GM12878 (cell line): ENCODE results near the gene PSMF1. TPM values are rescaled to one million over a fixed set of nuclear protein-coding genes. Genes with fewer than 3 reads are reported as not detected.

ENCODE experiments used
- ATAC-seq: fragments of 200-7000 bp; cut with Tn5 transposase; 3 replicates; pipeline ENCODE4 v1.9.1; 2020; ENCODE audit warnings: mild to moderate bottlenecking, moderate library complexity
- BruUV-seq: library from RNA; stranded (reverse); fragments of 400-500 nt; replicated peaks from 2 replicates; lab custom pipeline; 2021; lab: Mats Ljungman, UMichigan
- CTCF ChIA-PET: fragments of 300-600 bp; sonication (Branson Sonifier 250); formaldehyde crosslinking; extraction: SDS; loops from one replicate; lab custom pipeline; 2021; ENCODE audit warnings: inconsistent platforms; lab: Yijun Ruan, JAX
- POLR2A ChIA-PET: fragments of 350-600 bp; formaldehyde crosslinking; extraction: SDS; loops from one replicate; lab custom pipeline; 2021; ENCODE audit warnings: inconsistent platforms; lab: Charles Lee
- RAD21 ChIA-PET: fragments of 300-600 bp; sonication (Branson Sonifier 250); formaldehyde crosslinking; loops from one replicate; lab custom pipeline; 2023; ENCODE audit warnings: antibody characterized with exemption; ENCODE audit not compliant: unreplicated experiment; lab: Charles Lee
- SMC1A ChIA-PET: fragments of 300-600 bp; sonication (Branson Sonifier 250); formaldehyde crosslinking; loops from one replicate; lab custom pipeline; 2023; ENCODE audit not compliant: unreplicated experiment, uncharacterized antibody; lab: Charles Lee
- DNase-seq: peaks from one replicate; pipeline ENCODE4 v3.0.0-alpha.2; 2011; ENCODE audit warnings: low read depth, low spot score
- FAIRE-seq: peaks from 3 replicates; lab custom pipeline; 2011; peaks lifted over from hg19 to GRCh38; lab: Jason Lieb, UNC
- H2AFZ ChIP-seq: 2 replicates; pipeline ENCODE4 v1.6.0; 2011; ENCODE audit warnings: low read depth, low read length, control low read depth; ENCODE audit not compliant: control insufficient read depth
- H3K27ac ChIP-seq: 2 replicates; pipeline ENCODE4 v1.5.1; 2011; ENCODE audit warnings: control low read depth; ENCODE audit not compliant: control insufficient read depth, insufficient read depth
- H3K27me3 ChIP-seq, 2 experiments: replicated peaks in 1 of 2; 2 replicates each; pipeline versions ENCODE4 v1.6.0 to v1.6.1; 2011; ENCODE audit warnings: low read length in 1 of 2; ENCODE audit not compliant: control insufficient read depth in 2 of 2, insufficient read depth in 2 of 2
- H3K36me3 ChIP-seq, 2 experiments: 2 replicates each; pipeline ENCODE4 v1.5.1; 2011; ENCODE audit warnings: low read length in 1 of 2; ENCODE audit not compliant: control insufficient read depth in 2 of 2, insufficient read depth in 2 of 2
- H3K4me1 ChIP-seq: 2 replicates; pipeline ENCODE4 v1.6.1; 2011; ENCODE audit warnings: mild to moderate bottlenecking, low read length, moderate library complexity, mixed read lengths; ENCODE audit not compliant: control insufficient read depth, insufficient read depth
- H3K4me2 ChIP-seq: 2 replicates; pipeline ENCODE4 v1.6.0; 2011; ENCODE audit warnings: control low read depth; ENCODE audit not compliant: control insufficient read depth, insufficient read depth
- H3K4me3 ChIP-seq: fragments of 200-600 bp; sonication (generic); 2 replicates; pipeline ENCODE4 v1.5.1; 2016
- H3K79me2 ChIP-seq: 2 replicates; pipeline ENCODE4 v1.6.0; 2011; ENCODE audit warnings: low read length; ENCODE audit not compliant: control insufficient read depth, insufficient read depth
- H3K9ac ChIP-seq: 2 replicates; pipeline ENCODE4 v1.8.0; 2011; ENCODE audit warnings: low read length, control low read depth, mixed read lengths; ENCODE audit not compliant: control insufficient read depth, insufficient read depth
- H3K9me3 ChIP-seq: replicated peaks from 3 replicates; pipeline ENCODE4 v1.5.1; 2011; ENCODE audit warnings: mild to moderate bottlenecking, low read length; ENCODE audit not compliant: control insufficient read depth, insufficient read depth
- H4K20me1 ChIP-seq: 2 replicates; pipeline ENCODE4 v1.6.0; 2011; ENCODE audit not compliant: control insufficient read depth, insufficient read depth
- BMI1 ChIP-seq: fragments of 450-650 bp; IDR thresholded peaks from 2 replicates; pipeline ENCODE4 v1.6.1; 2016; ENCODE audit warnings: mild to moderate bottlenecking, moderate library complexity, borderline replicate concordance
- CHD1 ChIP-seq: IDR thresholded peaks from 2 replicates; pipeline ENCODE4 v1.6.1; 2012; ENCODE audit warnings: low read depth, low read length, improper control_type of control experiment
- KAT2A ChIP-seq: conservative IDR thresholded peaks from 2 replicates; pipeline ENCODE4 v1.6.1; 2011; ENCODE audit warnings: low read depth, low read length; ENCODE audit not compliant: control insufficient read depth
- NBN ChIP-seq: fragments of 450-650 bp; IDR thresholded peaks from 2 replicates; pipeline ENCODE4 v1.6.1; 2016
- POLR2A ChIP-seq: IDR thresholded peaks from 2 replicates; pipeline ENCODE4 v1.6.1; 2011; ENCODE audit warnings: low read depth, mild to moderate bottlenecking, low read length
- RAD51 ChIP-seq: fragments of 450-650 bp; IDR thresholded peaks from 2 replicates; pipeline ENCODE4 v1.6.1; 2016; ENCODE audit warnings: moderate library complexity, mild to moderate bottlenecking, inconsistent platforms
- SP1 ChIP-seq: IDR thresholded peaks from one replicate; pipeline ENCODE4 v1.6.1; 2011; ENCODE audit warnings: low read depth, low read length
- SRF ChIP-seq, 2 experiments: IDR thresholded peaks; 2 replicates each; pipeline ENCODE4 v1.6.1; 2011; ENCODE audit warnings: low read depth in 2 of 2, low read length in 2 of 2, mild to moderate bottlenecking in 1 of 2, moderate library complexity in 1 of 2
- YY1 ChIP-seq: IDR thresholded peaks from 2 replicates; pipeline ENCODE4 v1.6.1; 2011; ENCODE audit warnings: low read depth, mild to moderate bottlenecking, low read length
- ZNF622 ChIP-seq: fragments of 450-650 bp; IDR thresholded peaks from 2 replicates; pipeline ENCODE4 v1.6.1; 2017; ENCODE audit warnings: mild to moderate bottlenecking, inconsistent platforms
- WGBS: methylation state at CpG from one replicate; pipeline ENCODE4 v1.1.6; 2016; ENCODE audit warnings: low lambda C conversion rate; ENCODE audit not compliant: insufficient replicate concordance, insufficient coverage; ENCODE audit errors: missing lambda C conversion rate; 5-methylcytosine and 5-hydroxymethylcytosine counted together
- in situ Hi-C: fragments of 300-500 bp; cut with MboI; formaldehyde crosslinking; loops from 9 replicates; pipeline ENCODE4 v1.14.3; 2018; ENCODE audit warnings: mixed read lengths
- intact Hi-C: fragments of 100-400 bp; cut with micrococcal nuclease; formaldehyde crosslinking; loops from one replicate; pipeline ENCODE4 v1.14.2; 2022; ENCODE audit not compliant: unreplicated experiment
- polyA plus RNA-seq, 11 experiments: library from polyadenylated mRNA; depleted of rRNA in 4 of 11; unstranded in 6 of 11; stranded (reverse) in 5 of 11; fragments of >200 nt; fragmentation: Nextera tagmentation in 4 of 11; fragmentation: Illumina TruSeq in 1 of 11; extraction: Ambion mirVana in 4 of 11; extraction: Trizol in 1 of 11; gene quantifications; 1 replicate in 1 of 11; 2 replicates in 10 of 11; pipeline versions ENCODE4 v1.2.1 to v1.2.3, GENCODE V29; 2011 to 2016; ENCODE audit warnings: inconsistent platforms in 2 of 11, missing spikeins in 2 of 11, low read depth in 1 of 11
- total RNA-seq, 4 experiments: library from RNA; depleted of rRNA in 3 of 4; stranded (reverse); fragments of >200 nt in 3 of 4; fragmentation: Illumina TruSeq in 1 of 4; extraction: Trizol in 1 of 4; gene quantifications; 2 replicates each; pipeline versions ENCODE4 v1.2.1 to v1.2.3, GENCODE V29; 2013 to 2021

Gene PSMF1
- total and polyA plus RNA-seq, 10 of the 15 experiments (the other 5 are each of a cell fraction or from before 2014, with no cell fraction given) = 14.2 to 173 (median 40.6) TPM

- no peak for TF ChIP-seq NBN
- no peak for TF ChIP-seq POLR2A
- no peak for TF ChIP-seq RAD51
- TF ChIP-seq, all 136 proteins: peak for 0
These were observed 55.3 kb downstream of the PSMF1 start (continued) for GRCh38 chr20:1173698-1174097.

GRCh38 chr20:1174787-1175186, 56.4 kb downstream of the PSMF1 start:
- H3K9me3 ChIP-seq = no peaks in the 10 kb centered on the region
- peaks cover 3 to 6% of the 10 kb centered on the region in 2 experiments; a peak in 3 of 4 replicates for H3K36me3 ChIP-seq
- H3K4me1 ChIP-seq = no peaks in the 10 kb centered on the region
- SMC1A ChIA-PET = no interaction called here
- no peak overlapping the region for H2AFZ ChIP-seq
- no peak overlapping the region for H3K27ac ChIP-seq
- BruUV-seq = no TSS peak
- DNase-seq = no peak
- RAD21 ChIA-PET = no interaction called here
- ATAC-seq = no peak
- H4K20me1 ChIP-seq = no peaks in the 10 kb centered on the region; the same call in 1 of the 2 replicates
- H3K4me3 ChIP-seq = no peak overlapping the region
- intact Hi-C loops (no loop called here), in situ Hi-C loops (no loop called here)
- POLR2A ChIA-PET = no interaction called here
- CTCF ChIA-PET = interaction anchor here (0.6 kb wide), 1 partner anchor 462 kb away, joined by 4 read pairs; no protein-coding TSS in a partner anchor
- FAIRE-seq = no peak
- no peaks in the 10 kb centered on the region for H3K27me3 ChIP-seq
- no peaks in the 10 kb centered on the region for H3K79me2 ChIP-seq
- no peak for TF ChIP-seq ZNF622
- no peak for TF ChIP-seq KAT2A
- no peak for TF ChIP-seq SP1
- TF ChIP-seq SRF (IDR thresholded peaks at IDR 0.05; ENCODE audit: low read depth in 2 of 2, low read length in 2 of 2) = no peak
- TF ChIP-seq BMI1 = no peak
- TF ChIP-seq YY1 = no peak
- no peak for TF ChIP-seq CHD1
- no peak overlapping the region for H3K9ac ChIP-seq
- H3K4me2 ChIP-seq = no peak overlapping the region
- 97% methylated on average over 5 of the region's 8 CpGs for WGBS
